Stimulated activated CD8-positive, alpha-beta memory T cell treated with anti-CD3 and anti-CD28 coated beads, Interleukin-15, amount 100 ng/mL, for 1 hour (primary cell): ENCODE data around the gene PIP5K1C.
"Not testable (repeated sequence)": the region's sequence is repeated elsewhere in the genome, so short reads cannot be mapped to it uniquely, and the experiment has no call there.

ENCODE experiments used
- DNase-seq: peaks from one replicate; pipeline ENCODE4 v3.0.0-alpha.2; 2020; ENCODE audit warnings: low read depth

The PIP5K1C gene

GRCh38 chr19:3586707-3587346, 113.4 kb downstream of the PIP5K1C start:
- no peak for DNase-seq

- no peak for DNase-seq
Measured at GRCh38 chr19:3586127-3586626, 114.1 kb downstream of the PIP5K1C start.

- DNase-seq: no peak
Measured at GRCh38 chr19:3585301-3586126, 114.8 kb downstream of the PIP5K1C start, which contains the start of gene GIPC3. TSS of gene GIPC3 (plus strand) at chr19:3585478. CDS start at chr19:3585598, 120 bp downstream.

- not testable (repeated sequence) for DNase-seq
Measured at GRCh38 chr19:3584036-3584802, 116.0 kb downstream of the PIP5K1C start.

- DNase-seq: not testable (repeated sequence)
Measured at GRCh38 chr19:3581792-3582191, 118.5 kb downstream of the PIP5K1C start.
